ENCODE data around the gene POLR1D. TPM values are rescaled to one million over a fixed set of nuclear protein-coding genes. Genes with fewer than 3 reads are reported as not detected.

POLR1D gene
- total RNA-seq, 1 experiment from 2014 or later = 198 TPM

DNA sequence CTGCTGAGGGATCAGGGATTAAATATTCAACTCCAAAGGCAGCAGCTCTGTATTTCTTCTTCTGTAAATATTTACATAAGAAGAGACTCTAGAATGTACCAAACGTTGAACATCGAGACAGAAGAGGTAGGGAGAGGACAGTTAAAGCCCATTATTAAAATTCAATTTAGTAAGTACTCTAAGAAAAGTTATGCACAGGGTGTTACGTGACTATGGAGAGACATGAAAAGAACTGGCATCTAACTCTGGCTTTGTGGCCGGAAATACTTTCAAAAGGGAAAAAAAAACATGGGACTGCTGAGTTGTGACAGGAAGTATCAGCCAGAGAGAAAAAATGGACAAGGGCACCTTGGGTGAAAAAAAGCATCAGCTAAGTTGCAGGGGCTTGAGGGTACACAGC, 38.0 kb upstream of the POLR1D start (continued):
- TF ChIP-seq CTCF (IDR thresholded peaks at IDR 0.05) (no peak), NR2C2 (CRISPR knock-in tag; IDR thresholded peaks at IDR 0.05) (no peak), ZNF138 (CRISPR knock-in tag; conservative IDR thresholded peaks at IDR 0.05) (no peak), MLX (CRISPR knock-in tag; IDR thresholded peaks at IDR 0.05) (no peak), ZNF219 (CRISPR knock-in tag; IDR thresholded peaks at IDR 0.05; ENCODE audit: borderline replicate concordance) (no peak), ETV6 (CRISPR knock-in tag; IDR thresholded peaks at IDR 0.05) (no peak), ATF1 (CRISPR knock-in tag; IDR thresholded peaks at IDR 0.05) (no peak)

- CTCF ChIA-PET = interaction anchor here (0.7 to 1.4 kb wide), 5 partner anchors 54 to 748 kb away, joined by 3 to 4 read pairs (median 4); no protein-coding TSS in a partner anchor
- TF ChIP-seq MXD4 (CRISPR knock-in tag; IDR thresholded peaks at IDR 0.05; ENCODE audit: borderline replicate concordance) = no peak
- TF ChIP-seq JUN (CRISPR knock-in tag; IDR thresholded peaks at IDR 0.05) = no peak
- TF ChIP-seq, protein P1, sequence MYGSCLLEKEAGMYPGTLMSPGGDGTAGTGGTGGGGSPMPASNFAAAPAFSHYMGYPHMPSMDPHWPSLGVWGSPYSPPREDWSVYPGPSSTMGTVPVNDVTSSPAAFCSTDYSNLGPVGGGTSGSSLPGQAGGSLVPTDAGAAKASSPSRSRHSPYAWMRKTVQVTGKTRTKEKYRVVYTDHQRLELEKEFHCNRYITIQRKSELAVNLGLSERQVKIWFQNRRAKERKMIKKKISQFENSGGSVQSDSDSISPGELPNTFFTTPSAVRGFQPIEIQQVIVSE (CRISPR knock-in tag; IDR thresholded peaks at IDR 0.05; ENCODE audit: borderline replicate concordance) = no peak
- TF ChIP-seq, protein P2, sequence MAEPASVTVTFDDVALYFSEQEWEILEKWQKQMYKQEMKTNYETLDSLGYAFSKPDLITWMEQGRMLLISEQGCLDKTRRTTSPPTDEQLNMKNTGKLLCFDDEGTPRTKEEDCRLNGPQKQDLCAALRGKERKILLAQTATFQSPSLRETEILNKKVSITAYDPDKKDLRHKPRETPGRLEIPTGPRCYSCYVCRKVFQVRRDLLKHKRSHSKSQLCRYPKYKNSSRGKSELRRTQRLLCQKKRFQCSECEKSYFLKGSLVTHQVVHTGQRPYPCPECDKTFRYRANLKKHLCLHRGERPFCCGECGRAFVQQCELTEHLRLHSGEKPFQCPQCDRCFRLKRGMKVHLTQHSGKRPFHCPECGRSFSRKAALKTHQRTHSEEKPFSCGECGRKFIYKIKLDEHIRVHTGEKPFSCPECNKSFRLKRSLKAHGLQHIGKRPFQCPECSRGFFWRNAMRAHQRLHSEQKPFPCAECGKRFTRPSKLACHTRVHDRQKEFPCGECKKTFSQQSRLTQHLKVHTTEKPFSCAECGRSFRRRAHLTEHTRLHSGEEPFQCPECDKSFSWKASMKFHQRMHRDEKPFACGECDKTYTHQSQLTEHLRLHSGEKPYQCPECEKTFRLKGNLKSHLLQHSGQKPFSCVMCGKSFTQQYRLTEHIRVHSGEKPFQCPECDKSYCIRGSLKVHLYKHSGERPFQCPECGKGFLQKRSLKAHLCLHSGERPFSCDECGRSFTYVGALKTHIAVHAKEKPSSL (CRISPR knock-in tag; conservative IDR thresholded peaks at IDR 0.05) = no peak
- TF ChIP-seq NFATC4 (CRISPR knock-in tag; IDR thresholded peaks at IDR 0.05) = no peak
- no peak for TF ChIP-seq ZNF232 (CRISPR knock-in tag; IDR thresholded peaks at IDR 0.05)
- no peak for TF ChIP-seq ZNF396 (CRISPR knock-in tag; IDR thresholded peaks at IDR 0.05; ENCODE audit: borderline replicate concordance)
- no peak for TF ChIP-seq FOXK1 (CRISPR knock-in tag; IDR thresholded peaks at IDR 0.05)
- TF ChIP-seq CBFB (CRISPR knock-in tag; IDR thresholded peaks at IDR 0.05; ENCODE audit: low read depth) = no peak
- no peak for TF ChIP-seq ESRRA (CRISPR knock-in tag; IDR thresholded peaks at IDR 0.05; ENCODE audit: borderline replicate concordance)
- no peak for TF ChIP-seq ZNF219 (CRISPR knock-in tag; IDR thresholded peaks at IDR 0.05; ENCODE audit: borderline replicate concordance)
- no peak for TF ChIP-seq USF1 (CRISPR knock-in tag; IDR thresholded peaks at IDR 0.05)
- no peak for TF ChIP-seq ARID4B (CRISPR knock-in tag; IDR thresholded peaks at IDR 0.05; ENCODE audit: borderline replicate concordance)
- no peak for TF ChIP-seq NR2C2 (CRISPR knock-in tag; IDR thresholded peaks at IDR 0.05)
- TF ChIP-seq, protein P3, sequence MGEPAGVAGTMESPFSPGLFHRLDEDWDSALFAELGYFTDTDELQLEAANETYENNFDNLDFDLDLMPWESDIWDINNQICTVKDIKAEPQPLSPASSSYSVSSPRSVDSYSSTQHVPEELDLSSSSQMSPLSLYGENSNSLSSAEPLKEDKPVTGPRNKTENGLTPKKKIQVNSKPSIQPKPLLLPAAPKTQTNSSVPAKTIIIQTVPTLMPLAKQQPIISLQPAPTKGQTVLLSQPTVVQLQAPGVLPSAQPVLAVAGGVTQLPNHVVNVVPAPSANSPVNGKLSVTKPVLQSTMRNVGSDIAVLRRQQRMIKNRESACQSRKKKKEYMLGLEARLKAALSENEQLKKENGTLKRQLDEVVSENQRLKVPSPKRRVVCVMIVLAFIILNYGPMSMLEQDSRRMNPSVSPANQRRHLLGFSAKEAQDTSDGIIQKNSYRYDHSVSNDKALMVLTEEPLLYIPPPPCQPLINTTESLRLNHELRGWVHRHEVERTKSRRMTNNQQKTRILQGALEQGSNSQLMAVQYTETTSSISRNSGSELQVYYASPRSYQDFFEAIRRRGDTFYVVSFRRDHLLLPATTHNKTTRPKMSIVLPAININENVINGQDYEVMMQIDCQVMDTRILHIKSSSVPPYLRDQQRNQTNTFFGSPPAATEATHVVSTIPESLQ (CRISPR knock-in tag; IDR thresholded peaks at IDR 0.05) = no peak
- TF ChIP-seq KAT7 (CRISPR knock-in tag; IDR thresholded peaks at IDR 0.05; ENCODE audit: borderline replicate concordance) = no peak
- TF ChIP-seq ELF4 (CRISPR knock-in tag; IDR thresholded peaks at IDR 0.05; ENCODE audit: low read depth) = no peak
- TF ChIP-seq FOXJ3 (CRISPR knock-in tag; IDR thresholded peaks at IDR 0.05; ENCODE audit: borderline replicate concordance) = no peak
- no peak for TF ChIP-seq ETV6 (CRISPR knock-in tag; IDR thresholded peaks at IDR 0.05)
- Mint-ChIP-seq H3K4me1 (0 out of 2 replicates have a peak, but pooled peaks cover 5% of the 10 kb centered on the region), H3K27ac (no peak overlapping the region), H3K36me3 (peaks cover 3% of the 10 kb centered on the region; the same call in 1 of the 2 replicates), H3K27me3 (ENCODE audit: low read depth) (no peaks in the 10 kb centered on the region), H3K4me3 (no peak overlapping the region), H3K9me3 (peaks cover 9% of the 10 kb centered on the region)
- POLR2A ChIA-PET = interaction anchor here (0.7 kb wide), 1 partner anchor 163 kb away, joined by 4 read pairs; the partner anchor contains the start of gene GTF3A
- ATAC-seq = no peak
- DNase-seq (ENCODE audit: low spot score) = no peak
Observed at GRCh38 chr13:27587095-27587746, 34.5 kb upstream of the POLR1D start.
